ENCODE results near the gene AGMO. TPM values are rescaled to one million over a fixed set of nuclear protein-coding genes. Genes with fewer than 3 reads are reported as not detected.
"Not testable (repeated sequence)": the region's sequence is repeated elsewhere in the genome, so short reads cannot be mapped to it uniquely, and the experiment has no call there.

The AGMO gene
- total and polyA plus RNA-seq, 2 donors (not counting 1 experiment from before 2014, with no cell fraction given): 0.06 TPM; not detected in 1

DNA sequence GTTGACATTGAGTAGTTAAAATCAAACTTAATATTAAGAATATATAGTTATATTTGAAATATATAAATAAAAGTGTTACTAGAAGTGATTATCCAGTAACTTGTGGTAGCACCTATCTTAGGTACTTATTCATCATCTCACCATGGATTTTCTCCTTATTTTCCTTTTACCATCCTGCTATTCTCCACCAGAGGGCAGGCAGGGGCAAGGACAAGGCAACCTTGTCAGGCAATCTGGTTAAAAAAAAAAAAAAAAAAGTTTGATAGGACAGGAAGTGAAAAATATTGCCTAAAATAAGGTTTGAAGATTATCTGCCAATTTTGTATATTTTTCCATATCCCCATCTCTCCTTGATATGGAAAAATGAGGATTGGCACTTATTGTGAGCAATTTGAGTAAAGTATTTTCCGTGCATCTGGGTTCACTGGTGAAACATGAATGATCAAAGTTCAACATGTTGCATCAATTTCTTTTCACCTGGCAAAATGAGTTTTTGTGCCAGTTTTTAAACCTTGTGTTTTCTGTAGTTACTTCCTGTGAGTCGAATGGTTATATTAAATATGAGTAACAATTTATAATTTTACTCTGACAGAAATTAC lies 256.7 kb downstream of the AGMO start:
- no peaks in the 10 kb centered on the region for H3K36me3 ChIP-seq (ENCODE audit: control insufficient read depth, insufficient read depth, low read length)
- no peak overlapping the region for H3K27ac ChIP-seq (ENCODE audit: insufficient read depth, low read length)
- H2AFZ ChIP-seq (ENCODE audit: low read length): no peak overlapping the region
- H3K4me2 ChIP-seq (ENCODE audit: extremely low read depth, insufficient read depth, low read length): no peak overlapping the region
- no peaks in the 10 kb centered on the region for H3K4me1 ChIP-seq (ENCODE audit: control insufficient read depth, extremely low read depth, insufficient read depth, low read length)
- no peaks in the 10 kb centered on the region for H3K9me3 ChIP-seq (ENCODE audit: control insufficient read depth, insufficient read depth, low read depth, low read length)
- DNase-seq (ENCODE audit: low read depth in 2 of 2): peak; percentile 23 to 66
- no peaks in the 10 kb centered on the region for H3K79me2 ChIP-seq (ENCODE audit: control insufficient read depth, insufficient read depth, low read length)
- H3K4me3 ChIP-seq (replicated peaks in 1 of 4; ENCODE audit: control extremely low read depth in 1 of 4, insufficient read depth in 1 of 4, low read depth in 3 of 4, low read length in 4 of 4): no peak overlapping the region
- TF ChIP-seq EZH2 (IDR thresholded peaks at IDR 0.05; ENCODE audit: low read length, missing control alignments): no peak
- TF ChIP-seq, protein P1, sequence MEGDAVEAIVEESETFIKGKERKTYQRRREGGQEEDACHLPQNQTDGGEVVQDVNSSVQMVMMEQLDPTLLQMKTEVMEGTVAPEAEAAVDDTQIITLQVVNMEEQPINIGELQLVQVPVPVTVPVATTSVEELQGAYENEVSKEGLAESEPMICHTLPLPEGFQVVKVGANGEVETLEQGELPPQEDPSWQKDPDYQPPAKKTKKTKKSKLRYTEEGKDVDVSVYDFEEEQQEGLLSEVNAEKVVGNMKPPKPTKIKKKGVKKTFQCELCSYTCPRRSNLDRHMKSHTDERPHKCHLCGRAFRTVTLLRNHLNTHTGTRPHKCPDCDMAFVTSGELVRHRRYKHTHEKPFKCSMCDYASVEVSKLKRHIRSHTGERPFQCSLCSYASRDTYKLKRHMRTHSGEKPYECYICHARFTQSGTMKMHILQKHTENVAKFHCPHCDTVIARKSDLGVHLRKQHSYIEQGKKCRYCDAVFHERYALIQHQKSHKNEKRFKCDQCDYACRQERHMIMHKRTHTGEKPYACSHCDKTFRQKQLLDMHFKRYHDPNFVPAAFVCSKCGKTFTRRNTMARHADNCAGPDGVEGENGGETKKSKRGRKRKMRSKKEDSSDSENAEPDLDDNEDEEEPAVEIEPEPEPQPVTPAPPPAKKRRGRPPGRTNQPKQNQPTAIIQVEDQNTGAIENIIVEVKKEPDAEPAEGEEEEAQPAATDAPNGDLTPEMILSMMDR (conservative IDR thresholded peaks at IDR 0.05 in 1 of 2, IDR thresholded peaks at IDR 0.05 in 1 of 2; ENCODE audit: low read depth in 1 of 2, low read length in 2 of 2): peak; percentile 81 to 83
- no peak overlapping the region for H3K9ac ChIP-seq (ENCODE audit: insufficient read depth, low read length)
- H3K27me3 ChIP-seq (ENCODE audit: control insufficient read depth, insufficient read depth, low read length): no peaks in the 10 kb centered on the region
- H4K20me1 ChIP-seq (ENCODE audit: control insufficient read depth, extremely low read depth, insufficient read depth, low read length): no peaks in the 10 kb centered on the region

DNA sequence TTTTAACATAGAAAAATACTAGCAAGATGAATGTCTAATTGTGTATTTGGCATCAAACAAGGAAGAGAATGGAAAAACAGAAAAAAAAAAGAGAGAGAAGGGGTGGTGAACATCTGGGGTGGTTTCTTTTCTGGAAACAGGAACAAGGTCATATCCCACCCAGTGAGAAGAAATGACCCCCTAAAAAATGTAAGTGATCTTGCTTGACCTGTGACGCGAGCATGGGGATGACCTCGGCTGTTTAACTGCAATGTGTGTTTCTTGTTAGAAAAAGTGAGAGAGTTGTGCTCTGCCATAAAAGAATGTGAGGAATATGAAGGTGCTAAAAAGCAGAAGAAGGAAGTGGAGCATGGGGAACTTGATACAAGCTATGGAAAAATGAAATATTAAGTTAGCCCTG lies 258.5 kb downstream of the AGMO start:
- H4K20me1 ChIP-seq (ENCODE audit: control insufficient read depth, extremely low read depth, insufficient read depth, low read length): no peaks in the 10 kb centered on the region
- TF ChIP-seq EZH2 (IDR thresholded peaks at IDR 0.05; ENCODE audit: low read length, missing control alignments): no peak
- TF ChIP-seq, protein P1 (conservative IDR thresholded peaks at IDR 0.05 in 1 of 2, IDR thresholded peaks at IDR 0.05 in 1 of 2; ENCODE audit: low read depth in 1 of 2, low read length in 2 of 2): no peak
- no peak overlapping the region for H3K27ac ChIP-seq (ENCODE audit: insufficient read depth, low read length)
- H2AFZ ChIP-seq (ENCODE audit: low read length): no peak overlapping the region
- no peaks in the 10 kb centered on the region for H3K4me1 ChIP-seq (ENCODE audit: control insufficient read depth, extremely low read depth, insufficient read depth, low read length)
- no peak overlapping the region for H3K9ac ChIP-seq (ENCODE audit: insufficient read depth, low read length)
- H3K36me3 ChIP-seq (ENCODE audit: control insufficient read depth, insufficient read depth, low read length): no peaks in the 10 kb centered on the region
- no peak overlapping the region for H3K4me2 ChIP-seq (ENCODE audit: extremely low read depth, insufficient read depth, low read length)
- H3K79me2 ChIP-seq (ENCODE audit: control insufficient read depth, insufficient read depth, low read length): no peaks in the 10 kb centered on the region
- no peak overlapping the region for H3K4me3 ChIP-seq (replicated peaks in 1 of 4; ENCODE audit: control extremely low read depth in 1 of 4, insufficient read depth in 1 of 4, low read depth in 3 of 4, low read length in 4 of 4)
- H3K9me3 ChIP-seq (ENCODE audit: control insufficient read depth, insufficient read depth, low read depth, low read length): no peaks in the 10 kb centered on the region
- no peak for DNase-seq (ENCODE audit: low read depth in 2 of 2)
- no peaks in the 10 kb centered on the region for H3K27me3 ChIP-seq (ENCODE audit: control insufficient read depth, insufficient read depth, low read length)

DNA sequence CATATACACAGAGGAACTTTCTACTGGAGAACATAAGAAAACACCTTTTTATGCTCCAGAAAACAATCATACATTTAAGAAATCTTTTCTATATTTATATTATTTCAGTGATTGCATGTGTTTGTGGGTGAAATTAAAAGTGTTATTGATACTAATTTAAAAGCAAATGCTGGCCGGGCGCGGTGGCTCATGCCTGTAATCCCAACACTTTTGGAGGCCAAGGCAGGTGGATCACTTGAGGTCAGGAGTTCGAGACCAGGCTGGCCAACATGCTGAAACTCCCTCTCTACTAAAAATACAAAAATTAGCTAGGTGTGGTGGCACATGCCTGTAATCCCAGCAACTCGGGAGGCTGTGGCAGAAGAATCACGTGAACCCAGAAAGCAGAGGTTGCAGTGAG lies 260.8 kb downstream of the AGMO start:
- H3K9me3 ChIP-seq (ENCODE audit: control insufficient read depth, insufficient read depth, low read depth, low read length); H2AFZ ChIP-seq (ENCODE audit: low read length); H3K79me2 ChIP-seq (ENCODE audit: control insufficient read depth, insufficient read depth, low read length); H3K4me3 ChIP-seq (replicated peaks in 1 of 4; ENCODE audit: control extremely low read depth in 1 of 4, insufficient read depth in 1 of 4, low read depth in 3 of 4, low read length in 4 of 4); H3K9ac ChIP-seq (ENCODE audit: insufficient read depth, low read length); H3K27ac ChIP-seq (ENCODE audit: insufficient read depth, low read length); H3K36me3 ChIP-seq (ENCODE audit: control insufficient read depth, insufficient read depth, low read length); H3K27me3 ChIP-seq (ENCODE audit: control insufficient read depth, insufficient read depth, low read length); H3K4me2 ChIP-seq (ENCODE audit: extremely low read depth, insufficient read depth, low read length); DNase-seq (ENCODE audit: low read depth in 2 of 2); H4K20me1 ChIP-seq (ENCODE audit: control insufficient read depth, extremely low read depth, insufficient read depth, low read length); H3K4me1 ChIP-seq (ENCODE audit: control insufficient read depth, extremely low read depth, insufficient read depth, low read length): not testable (repeated sequence)
